Keratinocyte (primary cell): Measurements from ENCODE around the gene CSRP3. TPM values are rescaled to one million over a fixed set of nuclear protein-coding genes. Genes with fewer than 3 reads are reported as not detected.

Source experiments
- DNase-seq: peaks from one replicate; pipeline ENCODE4 v3.0.0-alpha.2; 2011; ENCODE audit warnings: low read depth, missing footprints, low spot score
- FAIRE-seq: peaks from 2 replicates; lab custom pipeline; 2011; peaks lifted over from hg19 to GRCh38; lab: Jason Lieb, UNC
- H2AFZ ChIP-seq: 2 replicates; pipeline ENCODE4 v1.6.0; 2012; ENCODE audit warnings: low read length, control low read depth, inconsistent platforms; ENCODE audit not compliant: control insufficient read depth
- H3K27ac ChIP-seq: 2 replicates; pipeline ENCODE4 v1.5.1; 2011; ENCODE audit warnings: low read length; ENCODE audit not compliant: control insufficient read depth, insufficient read depth
- H3K27me3 ChIP-seq: 3 replicates; pipeline ENCODE4 v1.6.0; 2011; ENCODE audit warnings: low read length; ENCODE audit not compliant: control insufficient read depth, insufficient read depth; ENCODE audit errors: extremely low read depth
- H3K36me3 ChIP-seq, 2 experiments: 2 replicates in 1 of 2; 3 replicates in 1 of 2; pipeline ENCODE4 v1.5.1; 2011; ENCODE audit warnings: low read length in 2 of 2, mild to moderate bottlenecking in 1 of 2; ENCODE audit not compliant: control insufficient read depth in 2 of 2, insufficient read depth in 2 of 2; ENCODE audit errors: extremely low read depth in 1 of 2
- H3K4me1 ChIP-seq: 3 replicates; pipeline ENCODE4 v1.5.1; 2011; ENCODE audit warnings: low read length; ENCODE audit not compliant: control insufficient read depth, insufficient read depth; ENCODE audit errors: extremely low read depth
- H3K4me2 ChIP-seq: 3 replicates; pipeline ENCODE4 v1.6.0; 2011; ENCODE audit warnings: low read depth, low read length; ENCODE audit not compliant: control insufficient read depth, insufficient read depth; ENCODE audit errors: extremely low read depth
- H3K4me3 ChIP-seq, 3 experiments: fragments of 200-600 bp in 1 of 3; sonication (generic) in 1 of 3; 2 replicates in 2 of 3; 3 replicates in 1 of 3; pipeline ENCODE4 v1.5.1; 2011 to 2016; ENCODE audit warnings: low read length in 3 of 3, mild to moderate bottlenecking in 3 of 3, control low read depth in 2 of 3, inconsistent platforms in 1 of 3, low read depth in 1 of 3, mixed read lengths in 1 of 3, mixed run types in 1 of 3, moderate library complexity in 1 of 3; ENCODE audit not compliant: control insufficient read depth in 2 of 3, insufficient read depth in 2 of 3; ENCODE audit errors: extremely low read depth in 1 of 3
- H3K79me2 ChIP-seq: 2 replicates; pipeline ENCODE4 v1.6.0; 2012; ENCODE audit warnings: low read length; ENCODE audit not compliant: control insufficient read depth, insufficient read depth
- H3K9ac ChIP-seq: 3 replicates; pipeline ENCODE4 v1.6.0; 2011; ENCODE audit warnings: low read length; ENCODE audit not compliant: control insufficient read depth, insufficient read depth; ENCODE audit errors: extremely low read depth
- H3K9me1 ChIP-seq: 3 replicates; pipeline ENCODE4 v1.6.0; 2011; ENCODE audit warnings: low read length; ENCODE audit not compliant: control insufficient read depth, insufficient read depth; ENCODE audit errors: extremely low read depth
- H3K9me3 ChIP-seq: 2 replicates; pipeline ENCODE4 v1.5.1; 2012; ENCODE audit warnings: low read depth, low read length; ENCODE audit not compliant: control insufficient read depth
- H4K20me1 ChIP-seq: 3 replicates; pipeline ENCODE4 v1.6.0; 2011; ENCODE audit warnings: low read length; ENCODE audit not compliant: control insufficient read depth, insufficient read depth; ENCODE audit errors: extremely low read depth
- CTCF ChIP-seq, 3 experiments: IDR thresholded peaks in 1 of 3; conservative IDR thresholded peaks in 1 of 3; optimal IDR thresholded peaks in 1 of 3; 2 replicates in 2 of 3; 3 replicates in 1 of 3; pipeline versions ENCODE3 to v1.5.1; 2011; ENCODE audit warnings: low read length in 3 of 3, mild to moderate bottlenecking in 3 of 3, moderate library complexity in 2 of 3, control low read depth in 1 of 3, inconsistent platforms in 1 of 3; ENCODE audit not compliant: insufficient read depth in 2 of 3; ENCODE audit errors: extremely low read depth in 1 of 3
- EZH2 ChIP-seq: IDR thresholded peaks from one replicate; pipeline ENCODE4 v1.6.1; 2012; ENCODE audit warnings: inconsistent platforms, mild to moderate bottlenecking, low read length, moderate library complexity
- dilution Hi-C: fragments of 300-500 bp; cut with MboI; formaldehyde crosslinking; loops from one replicate; pipeline ENCODE4 v1.7.0; 2020; ENCODE audit warnings: low sequenced_read_pairs; ENCODE audit not compliant: extremely low pct_ligation_motif_present
- polyA plus RNA-seq, 5 experiments: library from polyadenylated mRNA; depleted of rRNA in 3 of 5; stranded (reverse) in 3 of 5; stranded (forward) in 1 of 5; unstranded in 1 of 5; fragments of >200 nt; gene quantifications; 1 replicate in 1 of 5; 2 replicates in 3 of 5; 3 replicates in 1 of 5; pipeline versions ENCODE4 v1.2.1 to v1.2.3, GENCODE V29; 2011 to 2012; ENCODE audit warnings: missing spikeins in 2 of 5, low read depth in 1 of 5, low replicate concordance in 1 of 5

The CSRP3 gene
- polyA plus RNA-seq, 1 donor (not counting 4 experiments of a cell fraction or from before 2014, with no cell fraction given): not detected

GRCh38 chr11:19237813-19238212, 36.0 kb upstream of the CSRP3 start:
- dilution Hi-C loops: no loop called here
- Histone ChIP-seq H2AFZ (no peak overlapping the region), H3K36me3 (peaks cover 0 to 3% of the 10 kb centered on the region in 2 experiments), H3K4me3 (no peak overlapping the region), H4K20me1 (no peaks in the 10 kb centered on the region), H3K27me3 (no peaks in the 10 kb centered on the region), H3K27ac (no peak overlapping the region), H3K9ac (no peak overlapping the region), H3K79me2 (no peaks in the 10 kb centered on the region), H3K9me1 (peaks cover under 1% of the 10 kb centered on the region), H3K4me1 (peaks cover 25% of the 10 kb centered on the region), H3K9me3 (no peaks in the 10 kb centered on the region), H3K4me2 (no peak overlapping the region)
- DNase-seq: no peak
- no peak for FAIRE-seq
- no peak for TF ChIP-seq CTCF (optimal IDR thresholded peaks at IDR 0.05 in 1 of 3, IDR thresholded peaks at IDR 0.05 in 1 of 3, conservative IDR thresholded peaks at IDR 0.05 in 1 of 3; ENCODE audit: extremely low read depth in 1 of 3, insufficient read depth in 2 of 3, low read length in 3 of 3)
- no peak for TF ChIP-seq EZH2

GRCh38 chr11:19237381-19237780, 35.6 kb upstream of the CSRP3 start:
- no peak overlapping the region for H3K9ac ChIP-seq
- peaks cover 24% of the 10 kb centered on the region for H3K4me1 ChIP-seq

More at GRCh38 chr11:19237381-19237780, 35.6 kb upstream of the CSRP3 start:
- Histone ChIP-seq H4K20me1 (no peaks in the 10 kb centered on the region), H3K4me3 (no peak overlapping the region), H3K4me2 (no peak overlapping the region), H3K9me3 (no peaks in the 10 kb centered on the region), H3K36me3 (peaks cover 0 to 3% of the 10 kb centered on the region in 2 experiments), H3K27ac (no peak overlapping the region), H3K79me2 (no peaks in the 10 kb centered on the region), H3K9me1 (no peaks in the 10 kb centered on the region), H3K27me3 (no peaks in the 10 kb centered on the region), H2AFZ (no peak overlapping the region)
- dilution Hi-C loops: no loop called here
- DNase-seq: no peak
- no peak for FAIRE-seq
- TF ChIP-seq CTCF (optimal IDR thresholded peaks at IDR 0.05 in 1 of 3, IDR thresholded peaks at IDR 0.05 in 1 of 3, conservative IDR thresholded peaks at IDR 0.05 in 1 of 3; ENCODE audit: extremely low read depth in 1 of 3, insufficient read depth in 2 of 3, low read length in 3 of 3): no peak
- TF ChIP-seq EZH2: no peak
